Measurements from ENCODE around the gene NGB.

DNA sequence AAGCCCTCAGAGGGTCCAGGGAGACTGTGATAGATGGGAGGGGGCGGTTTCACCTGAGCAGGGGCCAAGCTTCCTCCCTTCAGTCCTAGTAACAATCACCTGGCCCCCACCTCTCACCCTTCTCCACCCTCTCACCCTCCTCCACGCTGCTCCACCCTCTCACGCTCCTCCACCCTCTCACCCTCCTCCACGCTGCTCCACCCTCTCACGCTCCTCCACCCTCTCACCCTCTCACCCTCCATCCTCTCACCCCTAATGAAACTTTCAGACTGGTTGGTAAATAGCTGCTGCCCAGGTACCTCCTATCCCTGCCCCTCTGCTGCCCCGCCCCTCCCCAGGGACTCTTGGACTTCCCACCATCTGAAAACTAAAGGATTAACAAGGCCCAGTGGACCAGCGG is 34.2 kb downstream of the NGB start:
- TF ChIP-seq GATA3 (IDR thresholded peaks at IDR 0.05; ENCODE audit: low read depth, low read length) (no peak), GATA2 (IDR thresholded peaks at IDR 0.05; ENCODE audit: low read depth, low read length) (no peak)
